Measurements from ENCODE around the gene SAMD9. TPM values are rescaled to one million over a fixed set of nuclear protein-coding genes. Genes with fewer than 3 reads are reported as not detected.

The SAMD9 gene
- 0.07 TPM in 1 of 2 replicates, not detected in the other for total RNA-seq (2021)
- long read RNA-seq, result 0 reads

DNA sequence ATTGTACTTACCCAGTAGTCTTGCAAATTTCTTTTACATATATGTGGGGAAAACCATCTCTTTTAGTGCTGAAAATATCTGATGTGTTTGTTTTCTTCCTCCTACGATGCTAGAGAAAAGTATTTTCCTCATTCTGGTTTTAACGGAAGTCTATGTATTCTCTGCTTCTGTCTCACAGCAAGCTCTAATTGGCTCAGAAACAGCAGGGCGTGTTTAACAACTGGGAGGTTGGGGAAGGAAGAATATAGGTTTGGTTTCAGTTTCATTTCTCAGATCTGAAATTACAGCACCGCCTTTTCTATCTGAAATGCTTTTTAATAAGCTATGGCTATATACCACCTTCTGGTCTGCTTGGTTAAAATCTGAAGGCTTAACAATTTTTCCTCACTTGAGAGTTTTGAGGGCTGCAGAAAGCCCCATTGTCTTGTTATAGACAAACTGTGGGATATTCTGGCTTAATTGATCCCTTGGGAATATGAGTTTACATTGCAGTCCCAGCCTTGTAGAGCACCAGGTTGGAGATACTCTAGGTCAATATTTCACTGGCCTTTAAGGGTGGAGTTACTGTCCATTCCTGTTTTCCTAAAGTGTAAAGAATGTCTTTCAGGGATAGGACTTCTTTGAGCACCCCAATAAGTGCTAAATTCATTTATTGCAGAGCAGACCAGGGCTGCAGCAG, at the start of gene SAMD9:
Gene SAMD9, minus strand, starts transcription at position 128 of the 679 bp plus-strand sequence. CDS start 11,882 bp downstream, outside the sequence.
- no peak within 1 kb of the TSS for H3K56ac ChIP-seq (ENCODE audit: insufficient read length, low read depth, low read length)
- Mint-ChIP-seq H3K9me3 (peaks cover 2 to 13% of the 10 kb centered on the region in 2 experiments; a peak in 4 of 5 replicates), H3K27me3 (ENCODE audit: low read depth) (no peaks in the 10 kb centered on the region; the same call in none of the 2 replicates), H3K4me1 (no peaks in the 10 kb centered on the region; a peak in 1 of 4 replicates), H3K27ac (no peak within 1 kb of the TSS), H3K36me3 (ENCODE audit: insufficient read depth in 1 of 3, low read depth in 3 of 3) (no peaks in the 10 kb centered on the region), H3K4me3 (no peak within 1 kb of the TSS)
- no peaks in the 10 kb centered on the region for H4K20me1 ChIP-seq (ENCODE audit: control insufficient read depth, insufficient read depth, insufficient read length)
- no peak within 1 kb of the TSS for H2BK15ac ChIP-seq (ENCODE audit: low read depth, low read length)
- H3K9me3 ChIP-seq (ENCODE audit: control insufficient read depth, low read depth, low read length), result no peaks in the 10 kb centered on the region
- no peak for DNase-seq
- H3T11ph ChIP-seq (ENCODE audit: low read length), result no peak within 1 kb of the TSS
- H3K79me1 ChIP-seq (ENCODE audit: insufficient read depth, low read depth, low read length, poor library complexity, severe bottlenecking), result no peaks in the 10 kb centered on the region
- no peak within 1 kb of the TSS for H3K4me2 ChIP-seq (ENCODE audit: insufficient read depth, insufficient read length, low read length)
- H3K14ac ChIP-seq (ENCODE audit: insufficient read depth, low read length), result no peak within 1 kb of the TSS
- no peak within 1 kb of the TSS for H2BK5ac ChIP-seq (ENCODE audit: insufficient read length, low read length)
- no peaks in the 10 kb centered on the region for H3K23me2 ChIP-seq (ENCODE audit: insufficient read length, low read depth, low read length, poor library complexity, severe bottlenecking)
- H4K5ac ChIP-seq (ENCODE audit: insufficient read length, low read depth, low read length), result no peak within 1 kb of the TSS
- no peak within 1 kb of the TSS for H3K4ac ChIP-seq (ENCODE audit: low read depth, low read length)
- no CpG with 5 or more reads among the region's 4 CpGs for WGBS (ENCODE audit: extremely low coverage, insufficient read length, low lambda C conversion rate)
- no peak within 1 kb of the TSS for H2AK5ac ChIP-seq (ENCODE audit: insufficient read length, low read length)
- no peak within 1 kb of the TSS for H2BK20ac ChIP-seq (ENCODE audit: low read depth, low read length, poor library complexity, severe bottlenecking)
- H3K4me1 ChIP-seq (ENCODE audit: insufficient read depth, low read length), result no peaks in the 10 kb centered on the region
- no peaks in the 10 kb centered on the region for H3K27me3 ChIP-seq (ENCODE audit: insufficient read depth, low read length)
- H3K23ac ChIP-seq (ENCODE audit: insufficient read length, low read depth, low read length), result no peak within 1 kb of the TSS
- TF ChIP-seq, protein P1, sequence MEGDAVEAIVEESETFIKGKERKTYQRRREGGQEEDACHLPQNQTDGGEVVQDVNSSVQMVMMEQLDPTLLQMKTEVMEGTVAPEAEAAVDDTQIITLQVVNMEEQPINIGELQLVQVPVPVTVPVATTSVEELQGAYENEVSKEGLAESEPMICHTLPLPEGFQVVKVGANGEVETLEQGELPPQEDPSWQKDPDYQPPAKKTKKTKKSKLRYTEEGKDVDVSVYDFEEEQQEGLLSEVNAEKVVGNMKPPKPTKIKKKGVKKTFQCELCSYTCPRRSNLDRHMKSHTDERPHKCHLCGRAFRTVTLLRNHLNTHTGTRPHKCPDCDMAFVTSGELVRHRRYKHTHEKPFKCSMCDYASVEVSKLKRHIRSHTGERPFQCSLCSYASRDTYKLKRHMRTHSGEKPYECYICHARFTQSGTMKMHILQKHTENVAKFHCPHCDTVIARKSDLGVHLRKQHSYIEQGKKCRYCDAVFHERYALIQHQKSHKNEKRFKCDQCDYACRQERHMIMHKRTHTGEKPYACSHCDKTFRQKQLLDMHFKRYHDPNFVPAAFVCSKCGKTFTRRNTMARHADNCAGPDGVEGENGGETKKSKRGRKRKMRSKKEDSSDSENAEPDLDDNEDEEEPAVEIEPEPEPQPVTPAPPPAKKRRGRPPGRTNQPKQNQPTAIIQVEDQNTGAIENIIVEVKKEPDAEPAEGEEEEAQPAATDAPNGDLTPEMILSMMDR (conservative IDR thresholded peaks at IDR 0.05), result no peak
- H4K91ac ChIP-seq (ENCODE audit: insufficient read length, low read depth, low read length), result no peak within 1 kb of the TSS
- H3K9ac ChIP-seq (ENCODE audit: extremely low read depth, insufficient read length, low read length), result no peak within 1 kb of the TSS
- H2BK12ac ChIP-seq (ENCODE audit: insufficient read length, low read depth, low read length), result no peak within 1 kb of the TSS
- H4K8ac ChIP-seq (replicated peaks; ENCODE audit: insufficient read length, low read depth, low read length), result no peak within 1 kb of the TSS
- H2BK120ac ChIP-seq (ENCODE audit: low read depth, low read length, poor library complexity, severe bottlenecking), result no peak within 1 kb of the TSS
- peak within 1 kb of the TSS; percentile 62 for H2AFZ ChIP-seq (ENCODE audit: low read length)
- H3K79me2 ChIP-seq (ENCODE audit: insufficient read depth, low read length), result no peaks in the 10 kb centered on the region
- H3K18ac ChIP-seq (ENCODE audit: insufficient read length, low read depth, low read length), result no peak within 1 kb of the TSS
- no peak within 1 kb of the TSS for H3K27ac ChIP-seq (ENCODE audit: insufficient read length, low read depth, low read length)

Measured in H9 (cell line).